ENCODE measurements around the gene CMC2. TPM values are rescaled to one million over a fixed set of nuclear protein-coding genes. Genes with fewer than 3 reads are reported as not detected.

Gene CMC2
- total RNA-seq, result 10 to 100 TPM; 28.3 to 78.4 (median 40.8) TPM
- polyA plus RNA-seq, result 10 to 100 TPM; 75.7 to 77.1 TPM
- 19.7 reads per million, percentile 50 among the genes with 10 or more reads in this experiment for total RNA-seq

DNA sequence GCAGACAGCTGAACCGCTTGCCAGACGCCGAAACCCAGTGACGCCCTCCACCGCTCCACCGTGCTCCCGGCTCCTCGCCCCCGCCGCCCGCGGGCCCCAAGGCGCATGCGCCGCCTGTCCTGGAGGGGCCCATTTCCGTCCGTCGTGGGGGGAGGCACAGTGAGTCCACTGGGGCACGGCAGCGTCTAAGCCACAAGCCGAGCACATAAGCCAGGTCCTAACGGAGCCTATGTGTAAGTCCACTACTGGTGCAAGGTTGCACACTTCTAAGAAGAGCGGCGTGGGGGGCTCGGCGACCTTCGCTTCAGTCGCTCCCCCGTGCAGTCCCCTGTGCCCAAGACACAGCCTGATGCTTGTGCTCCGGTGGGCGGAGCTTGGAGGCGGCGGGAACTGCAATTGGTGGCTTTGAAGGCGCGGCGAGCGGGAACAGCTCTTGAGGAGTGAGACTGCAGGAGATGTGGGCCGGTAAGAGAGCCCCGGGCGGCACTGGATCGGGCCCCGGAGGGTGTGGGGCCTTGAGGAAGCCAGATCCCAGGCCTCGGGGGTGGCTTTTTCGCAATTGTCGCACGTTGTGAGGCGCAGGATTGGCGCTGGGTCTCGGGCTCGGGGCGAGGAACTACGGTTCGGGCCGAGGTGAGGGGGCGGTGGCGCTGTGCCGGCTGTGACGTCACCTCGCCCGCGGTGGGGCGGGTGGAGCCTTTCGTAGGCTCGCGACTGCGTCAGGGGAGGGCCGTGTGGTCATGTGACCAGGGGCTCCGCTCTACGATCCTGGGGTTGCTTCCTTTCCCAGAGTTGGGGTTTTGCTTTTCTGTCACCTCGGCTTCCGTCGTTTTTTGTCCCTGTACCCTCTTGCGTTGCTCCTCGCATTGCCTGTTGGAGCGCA, at the start of gene CMC2, which contains the start of gene CENPN:
Gene CMC2, minus strand, starts transcription at position 73 of the 883 bp plus-strand sequence. CDS start 9,491 bp downstream, outside the sequence.
Gene CENPN, plus strand, starts transcription at position 402 of the 883 bp plus-strand sequence. CDS start 4,726 bp downstream, outside the sequence.
- ATAC-seq (peak; percentile 89), DNase-seq (peak; percentile 98 to 100 (median 99))
- Histone ChIP-seq H3K27ac (ENCODE audit: low read depth, low read length) (peak within 1 kb of the TSS; percentile 95), H3K4me1 (ENCODE audit: control insufficient read depth in 2 of 2, insufficient read depth in 2 of 2, low read length in 2 of 2) (peaks cover 20 to 21% of the 10 kb centered on the region in 2 donors), H3K36me3 (ENCODE audit: control insufficient read depth in 2 of 3, insufficient read depth in 3 of 3, low read length in 3 of 3) (peaks cover 0 to 4% (median 0%) of the 10 kb centered on the region in 3 experiments), H3K4me3 (ENCODE audit: low read length) (peak within 1 kb of the TSS; percentile 83), H3K27me3 (ENCODE audit: control insufficient read depth in 2 of 2, insufficient read depth in 2 of 2, low read length in 2 of 2) (no peaks in the 10 kb centered on the region), H3K9me3 (ENCODE audit: control insufficient read depth in 2 of 3, low read length in 3 of 3) (no peaks in the 10 kb centered on the region)
- peak within 1 kb of the TSS; percentile 83 to 100 (median 96) for H3K4me3 Mint-ChIP-seq
- ChIA-PET CTCF (interaction anchor here (0.6 to 3.0 kb wide), 3 partner anchors 14 to 28 kb away, joined by 3 to 16 read pairs (median 5); partner anchors contain the start of gene ATMIN), POLR2A (interaction anchor here (0.6 to 9.0 kb wide), 7 partner anchors 9 to 728 kb away, joined by 3 to 61 read pairs (median 3); partner anchors contain the start of genes ATMIN and C16orf46)
- peaks cover 0 to 7% (median 0%) of the 10 kb centered on the region in 11 donors for H3K9me3 Mint-ChIP-seq
- intact Hi-C loops (cut with micrococcal nuclease), result loop anchor here (1.0 to 10.0 kb wide), 19 partner anchors 10 to 1732 kb away; partner anchors contain the start of genes ATMIN (in 2 of the 2), CMIP (in 2 of the 2), DYNLRB2 (in 2 of the 2) and GAN (in 2 of the 2)
- H3K27ac Mint-ChIP-seq, result peak within 1 kb of the TSS; percentile 97 to 100 (median 100)
- H3K4me1 Mint-ChIP-seq, result peaks cover 21 to 70% (median 40%) of the 10 kb centered on the region in 7 donors
- peaks cover 0 to 11% (median 0%) of the 10 kb centered on the region in 5 donors for H3K36me3 Mint-ChIP-seq
- H3K27me3 Mint-ChIP-seq, result no peaks in the 10 kb centered on the region

DNA sequence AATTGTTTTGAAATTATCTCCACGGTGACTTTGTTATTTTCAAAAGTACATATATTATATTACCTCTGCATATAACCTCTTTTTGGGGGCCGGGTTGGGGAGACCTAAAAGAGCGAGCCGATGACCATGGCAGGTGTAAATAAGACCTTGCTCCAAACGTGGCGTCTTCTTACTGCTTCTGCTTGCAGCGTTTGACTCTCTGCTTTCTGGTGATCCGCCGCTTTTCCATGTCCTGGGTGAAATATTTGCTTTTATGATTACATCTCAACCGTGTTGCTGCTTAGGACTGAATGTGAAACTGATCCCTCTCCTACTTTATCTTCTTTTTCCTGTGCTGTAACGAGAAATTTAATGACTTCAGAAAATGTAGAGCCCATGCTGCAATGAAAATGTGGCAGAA, 47.1 kb upstream of the CMC2 start:
- Histone ChIP-seq H3K27me3 (ENCODE audit: control insufficient read depth in 2 of 2, insufficient read depth in 2 of 2, low read length in 2 of 2) (no peaks in the 10 kb centered on the region), H3K4me3 (ENCODE audit: low read length) (no peak overlapping the region), H3K36me3 (ENCODE audit: control insufficient read depth in 2 of 3, insufficient read depth in 3 of 3, low read length in 3 of 3) (no peaks in the 10 kb centered on the region), H3K27ac (ENCODE audit: low read depth, low read length) (no peak overlapping the region), H3K9me3 (ENCODE audit: control insufficient read depth in 2 of 3, low read length in 3 of 3) (peaks cover 0 to 9% (median 5%) of the 10 kb centered on the region in 3 experiments), H3K4me1 (ENCODE audit: control insufficient read depth in 2 of 2, insufficient read depth in 2 of 2, low read length in 2 of 2) (no peaks in the 10 kb centered on the region)
- H3K9me3 Mint-ChIP-seq, result peaks cover 5 to 20% (median 15%) of the 10 kb centered on the region in 11 donors
- DNase-seq (no peak), ATAC-seq (no peak)
- no peak overlapping the region for H3K4me3 Mint-ChIP-seq
- H3K36me3 Mint-ChIP-seq, result peaks cover 5 to 12% (median 10%) of the 10 kb centered on the region in 5 donors
- no peak overlapping the region for H3K27ac Mint-ChIP-seq
- ChIA-PET CTCF (no interaction called here), POLR2A (no interaction called here)
- intact Hi-C loops (cut with micrococcal nuclease), result no loop called here
- H3K4me1 Mint-ChIP-seq, result no peaks in the 10 kb centered on the region
- H3K27me3 Mint-ChIP-seq, result peaks cover 0 to 6% (median 0%) of the 10 kb centered on the region in 5 donors

DNA sequence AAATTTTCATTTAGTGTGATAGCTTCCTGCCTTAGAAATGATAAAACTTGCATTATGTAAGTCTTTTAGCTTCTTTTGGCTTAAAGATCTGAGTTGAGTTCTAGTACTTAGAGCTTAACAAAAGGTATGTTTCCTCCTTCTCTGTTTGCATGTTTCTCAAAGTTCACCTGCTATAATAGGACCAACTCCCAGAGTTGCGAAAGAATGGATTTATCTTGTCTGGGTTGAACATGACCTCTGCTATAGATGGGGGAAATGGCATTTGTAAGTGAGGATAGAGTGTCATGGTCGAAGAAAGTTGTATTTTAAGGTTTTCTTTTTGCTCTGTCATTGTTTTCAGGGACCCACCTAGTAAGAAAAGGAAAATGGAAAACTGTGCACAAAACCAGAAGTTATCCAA, 36.1 kb upstream of the CMC2 start:
- ATAC-seq (no peak), DNase-seq (no peak)
- POLR2A ChIA-PET, result no interaction called here
- peak overlapping the region in 2 of 9 donors; percentile 2 to 47 for H3K27ac Mint-ChIP-seq
- peaks cover 0 to 9% (median 0%) of the 10 kb centered on the region in 11 donors for H3K9me3 Mint-ChIP-seq
- H3K27me3 Mint-ChIP-seq, result no peaks in the 10 kb centered on the region
- Histone ChIP-seq H3K27ac (ENCODE audit: low read depth, low read length) (no peak overlapping the region), H3K36me3 (ENCODE audit: control insufficient read depth in 2 of 3, insufficient read depth in 3 of 3, low read length in 3 of 3) (peaks cover 10 to 36% (median 12%) of the 10 kb centered on the region in 3 experiments), H3K9me3 (ENCODE audit: control insufficient read depth in 2 of 3, low read length in 3 of 3) (no peaks in the 10 kb centered on the region), H3K4me1 (ENCODE audit: control insufficient read depth in 2 of 2, insufficient read depth in 2 of 2, low read length in 2 of 2) (peaks cover 2 to 10% of the 10 kb centered on the region in 2 donors), H3K4me3 (ENCODE audit: low read length) (no peak overlapping the region), H3K27me3 (ENCODE audit: control insufficient read depth in 2 of 2, insufficient read depth in 2 of 2, low read length in 2 of 2) (no peaks in the 10 kb centered on the region)
- H3K4me1 Mint-ChIP-seq, result peaks cover 6 to 32% (median 20%) of the 10 kb centered on the region in 7 donors
- no peak overlapping the region for H3K4me3 Mint-ChIP-seq
- H3K36me3 Mint-ChIP-seq, result peaks cover 5 to 46% (median 37%) of the 10 kb centered on the region in 5 donors
- intact Hi-C loops (cut with micrococcal nuclease), result no loop called here
- CTCF ChIA-PET, result no interaction called here

DNA sequence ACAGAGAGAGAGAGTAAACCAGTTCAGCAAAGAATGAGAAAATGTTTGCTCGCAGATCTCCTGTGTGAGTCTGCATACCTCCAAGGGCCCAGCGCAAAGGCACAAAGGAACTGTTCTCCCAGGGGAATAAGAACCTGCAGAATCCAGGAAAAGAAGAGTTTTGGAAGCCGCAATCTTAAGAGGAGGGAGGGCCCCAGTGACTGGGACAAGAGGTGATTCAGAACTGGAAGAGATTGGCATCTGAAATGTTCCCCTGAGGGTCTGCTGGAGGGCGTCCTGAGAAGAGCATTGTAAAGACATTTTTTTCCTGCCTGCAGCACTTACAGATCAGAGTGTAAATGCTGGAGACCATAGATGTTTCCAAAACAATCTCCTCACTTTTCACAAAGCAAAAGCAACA, 35.0 kb upstream of the CMC2 start:
- DNase-seq (no peak), ATAC-seq (no peak)
- peaks cover 13 to 21% of the 10 kb centered on the region in 2 donors for H3K4me1 ChIP-seq (ENCODE audit: control insufficient read depth in 2 of 2, insufficient read depth in 2 of 2, low read length in 2 of 2)
- Mint-ChIP-seq H3K9me3 (peaks cover 0 to 3% (median 0%) of the 10 kb centered on the region in 11 donors), H3K27ac (peak overlapping the region in 3 of 9 donors; percentile 10 to 65 (median 59)), H3K36me3 (peaks cover 5 to 51% (median 37%) of the 10 kb centered on the region in 5 donors), H3K4me3 (no peak overlapping the region), H3K4me1 (peaks cover 16 to 43% (median 31%) of the 10 kb centered on the region in 7 donors), H3K27me3 (no peaks in the 10 kb centered on the region)
- H3K27me3 ChIP-seq (ENCODE audit: control insufficient read depth in 2 of 2, insufficient read depth in 2 of 2, low read length in 2 of 2), result no peaks in the 10 kb centered on the region
- peaks cover 10 to 36% (median 12%) of the 10 kb centered on the region in 3 experiments for H3K36me3 ChIP-seq (ENCODE audit: control insufficient read depth in 2 of 3, insufficient read depth in 3 of 3, low read length in 3 of 3)
- POLR2A ChIA-PET, result no interaction called here
- no peaks in the 10 kb centered on the region for H3K9me3 ChIP-seq (ENCODE audit: control insufficient read depth in 2 of 3, low read length in 3 of 3)
- intact Hi-C loops (cut with micrococcal nuclease), result no loop called here
- H3K4me3 ChIP-seq (ENCODE audit: low read length), result no peak overlapping the region
- CTCF ChIA-PET, result no interaction called here
- no peak overlapping the region for H3K27ac ChIP-seq (ENCODE audit: low read depth, low read length)

DNA sequence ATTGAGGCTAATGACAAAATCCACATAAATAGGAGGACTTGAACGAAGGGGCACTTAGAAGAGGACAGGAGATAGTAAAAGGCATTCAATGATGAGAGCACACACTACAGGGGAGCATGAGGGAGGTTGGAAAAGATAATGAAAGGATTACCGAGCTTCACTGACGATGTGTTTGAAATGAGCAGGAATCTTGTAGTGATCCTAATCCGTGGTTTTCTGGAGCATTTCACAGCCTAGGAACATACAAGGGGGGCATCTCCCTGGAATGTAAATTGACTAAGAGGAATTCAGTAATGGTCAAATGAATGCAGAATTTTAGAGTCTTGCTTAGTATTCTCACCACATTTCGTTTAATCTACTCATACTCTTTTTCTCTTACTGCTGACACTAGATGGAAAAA, 34.2 kb upstream of the CMC2 start:
- POLR2A ChIA-PET, result no interaction called here
- peaks cover 16 to 47% (median 34%) of the 10 kb centered on the region in 7 donors for H3K4me1 Mint-ChIP-seq
- H3K27me3 ChIP-seq (ENCODE audit: control insufficient read depth in 2 of 2, insufficient read depth in 2 of 2, low read length in 2 of 2), result no peaks in the 10 kb centered on the region
- ATAC-seq, result no peak
- no peak overlapping the region for H3K4me3 Mint-ChIP-seq
- DNase-seq, result no peak
- H3K27me3 Mint-ChIP-seq, result no peaks in the 10 kb centered on the region
- H3K27ac ChIP-seq (ENCODE audit: low read depth, low read length), result no peak overlapping the region
- H3K4me3 ChIP-seq (ENCODE audit: low read length), result no peak overlapping the region
- peaks cover 15 to 24% of the 10 kb centered on the region in 2 donors for H3K4me1 ChIP-seq (ENCODE audit: control insufficient read depth in 2 of 2, insufficient read depth in 2 of 2, low read length in 2 of 2)
- H3K36me3 ChIP-seq (ENCODE audit: control insufficient read depth in 2 of 3, insufficient read depth in 3 of 3, low read length in 3 of 3), result peaks cover 10 to 36% (median 12%) of the 10 kb centered on the region in 3 experiments
- H3K27ac Mint-ChIP-seq, result peak overlapping the region in 5 of 9 donors; percentile 9 to 70 (median 55)
- H3K36me3 Mint-ChIP-seq, result peaks cover 5 to 48% (median 37%) of the 10 kb centered on the region in 5 donors
- intact Hi-C loops (cut with micrococcal nuclease), result no loop called here
- H3K9me3 Mint-ChIP-seq, result no peaks in the 10 kb centered on the region
- H3K9me3 ChIP-seq (ENCODE audit: control insufficient read depth in 2 of 3, low read length in 3 of 3), result no peaks in the 10 kb centered on the region
- CTCF ChIA-PET, result no interaction called here

DNA sequence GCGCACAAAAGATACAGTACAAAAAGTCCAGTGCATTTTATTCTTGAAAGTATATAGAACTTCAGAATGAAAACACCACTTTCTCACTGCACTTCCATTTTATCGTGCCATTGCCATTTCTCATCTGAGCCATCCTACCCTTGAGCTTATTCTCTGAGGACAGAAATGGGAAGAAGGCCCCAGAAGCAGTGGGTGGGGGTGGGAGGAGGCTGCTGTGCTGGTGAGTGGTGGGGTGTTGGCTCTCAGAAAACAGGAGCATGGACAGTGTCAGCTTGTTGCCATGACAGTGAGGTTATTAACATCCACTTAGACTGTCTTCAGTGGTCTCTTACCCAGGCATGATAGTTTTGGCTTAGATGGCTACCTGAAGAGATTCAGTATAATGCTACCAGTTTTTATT, 33.4 kb upstream of the CMC2 start:
- Histone ChIP-seq H3K27ac (ENCODE audit: low read depth, low read length) (peak overlapping the region; percentile 33), H3K27me3 (ENCODE audit: control insufficient read depth in 2 of 2, insufficient read depth in 2 of 2, low read length in 2 of 2) (no peaks in the 10 kb centered on the region), H3K4me3 (ENCODE audit: low read length) (no peak overlapping the region), H3K9me3 (ENCODE audit: control insufficient read depth in 2 of 3, low read length in 3 of 3) (no peaks in the 10 kb centered on the region), H3K36me3 (ENCODE audit: control insufficient read depth in 2 of 3, insufficient read depth in 3 of 3, low read length in 3 of 3) (peaks cover 7 to 36% (median 12%) of the 10 kb centered on the region in 3 experiments), H3K4me1 (ENCODE audit: control insufficient read depth in 2 of 2, insufficient read depth in 2 of 2, low read length in 2 of 2) (peaks cover 19 to 24% of the 10 kb centered on the region in 2 donors)
- no peak for ATAC-seq
- H3K9me3 Mint-ChIP-seq, result no peaks in the 10 kb centered on the region
- H3K4me1 Mint-ChIP-seq, result peaks cover 16 to 47% (median 38%) of the 10 kb centered on the region in 7 donors
- ChIA-PET POLR2A (no interaction called here), CTCF (no interaction called here)
- intact Hi-C loops (cut with micrococcal nuclease), result no loop called here
- peaks cover 5 to 44% (median 31%) of the 10 kb centered on the region in 5 donors for H3K36me3 Mint-ChIP-seq
- no peaks in the 10 kb centered on the region for H3K27me3 Mint-ChIP-seq
- H3K27ac Mint-ChIP-seq, result peak overlapping the region in 5 of 9 donors; percentile 14 to 70 (median 44)
- H3K4me3 Mint-ChIP-seq, result no peak overlapping the region
- DNase-seq, result no peak
